HepG2 (cell line): ENCODE data around the gene MVK. TPM values are rescaled to one million over a fixed set of nuclear protein-coding genes. Genes with fewer than 3 reads are reported as not detected.
A peak's percentile ranks its signal among the peaks of the same experiment; 100 is the strongest.

Source experiments
- FOXC1 ChIP-seq: sonication (generic); formaldehyde crosslinking; IDR thresholded peaks from 2 replicates; pipeline ENCODE4 v1.8.0; 2022; ENCODE audit warnings: mild to moderate bottlenecking, missing genetic modification reagents, borderline replicate concordance
- FOXK1 ChIP-seq: sonication (generic); formaldehyde crosslinking; IDR thresholded peaks from 2 replicates; pipeline ENCODE4 v1.4.0; 2020; ENCODE audit warnings: low read depth, missing genetic modification reagents, borderline replicate concordance
- POGZ ChIP-seq: sonication (generic); formaldehyde crosslinking; IDR thresholded peaks from 2 replicates; pipeline ENCODE4 v1.4.0; 2020; ENCODE audit warnings: mild to moderate bottlenecking, missing genetic modification reagents
- REPIN1 ChIP-seq: sonication (generic); formaldehyde crosslinking; IDR thresholded peaks from 2 replicates; pipeline ENCODE4 v1.8.0; 2022; ENCODE audit warnings: missing genetic modification reagents, low read depth, mild to moderate bottlenecking, borderline replicate concordance
- SALL1 ChIP-seq: sonication (generic); formaldehyde crosslinking; IDR thresholded peaks from 2 replicates; pipeline ENCODE4 v1.8.0; 2022; ENCODE audit warnings: mild to moderate bottlenecking, missing genetic modification reagents
- U2AF2 ChIP-seq: fragments of 200-400 bp; formaldehyde crosslinking; IDR thresholded peaks from 2 replicates; pipeline ENCODE4 v1.6.1; 2017; ENCODE audit warnings: low read depth, mild to moderate bottlenecking, low read length
- ZKSCAN1 ChIP-seq: fragments of 150-350 bp; IDR thresholded peaks from 2 replicates; pipeline ENCODE4 v1.6.1; 2014; ENCODE audit warnings: low read length
- ZNF138 ChIP-seq: sonication (generic); formaldehyde crosslinking; IDR thresholded peaks from 2 replicates; pipeline ENCODE4 v1.5.0; 2020; ENCODE audit warnings: mild to moderate bottlenecking, low read depth, missing genetic modification reagents
- ZNF205 ChIP-seq: IDR thresholded peaks from 2 replicates; pipeline ENCODE4 v1.6.1; 2018; ENCODE audit warnings: missing biosample characterization, missing genetic modification reagents
- ZNF274 ChIP-seq: sonication (generic); formaldehyde crosslinking; IDR thresholded peaks from 2 replicates; pipeline ENCODE4 v1.5.1; 2020; ENCODE audit warnings: mild to moderate bottlenecking, missing genetic modification reagents
- polyA plus RNA-seq, 8 experiments: library from polyadenylated mRNA; depleted of rRNA in 3 of 8; stranded (reverse) in 7 of 8; unstranded in 1 of 8; fragments of >200 nt; fragmentation: Illumina TruSeq in 4 of 8; extraction: Trizol in 4 of 8; gene quantifications; 2 replicates each; pipeline versions ENCODE4 v1.2.1 to v1.2.3, GENCODE V29; 2011 to 2016; ENCODE audit warnings: low read depth in 4 of 8, missing spikeins in 1 of 8, mixed read lengths in 1 of 8; ENCODE audit not compliant: insufficient read depth in 1 of 8
- total RNA-seq, 5 experiments: library from RNA; depleted of rRNA; stranded (reverse); fragments of >200 nt; fragmentation: Illumina TruSeq; extraction: Trizol; gene quantifications; 2 replicates each; pipeline ENCODE4 v1.2.3, GENCODE V29; 2016; ENCODE audit warnings: low read depth in 1 of 5
- TF ChIP-seq, protein P1 (sequence below): sonication (generic); formaldehyde crosslinking; IDR thresholded peaks from 2 replicates; pipeline ENCODE4 v1.4.0; 2020; ENCODE audit warnings: mild to moderate bottlenecking, missing genetic modification reagents
- TF ChIP-seq, protein P2 (sequence below): sonication (generic); formaldehyde crosslinking; conservative IDR thresholded peaks from 2 replicates; pipeline ENCODE4 v1.4.0; 2020; ENCODE audit warnings: missing genetic modification reagents
- TF ChIP-seq, protein P3 (sequence below): sonication (generic); formaldehyde crosslinking; IDR thresholded peaks from 2 replicates; pipeline ENCODE4 v1.5.1; 2020; ENCODE audit warnings: mild to moderate bottlenecking, missing genetic modification reagents, borderline replicate concordance
- TF ChIP-seq, protein P4 (sequence below): sonication (generic); formaldehyde crosslinking; IDR thresholded peaks from 2 replicates; pipeline ENCODE4 v1.8.0; 2022; ENCODE audit warnings: low read depth, missing genetic modification reagents

MVK gene
- total and polyA plus RNA-seq, 2 of the 13 experiments (the other 11 are each of a cell fraction or from before 2014, with no cell fraction given): 11.6 to 66.9 TPM

DNA sequence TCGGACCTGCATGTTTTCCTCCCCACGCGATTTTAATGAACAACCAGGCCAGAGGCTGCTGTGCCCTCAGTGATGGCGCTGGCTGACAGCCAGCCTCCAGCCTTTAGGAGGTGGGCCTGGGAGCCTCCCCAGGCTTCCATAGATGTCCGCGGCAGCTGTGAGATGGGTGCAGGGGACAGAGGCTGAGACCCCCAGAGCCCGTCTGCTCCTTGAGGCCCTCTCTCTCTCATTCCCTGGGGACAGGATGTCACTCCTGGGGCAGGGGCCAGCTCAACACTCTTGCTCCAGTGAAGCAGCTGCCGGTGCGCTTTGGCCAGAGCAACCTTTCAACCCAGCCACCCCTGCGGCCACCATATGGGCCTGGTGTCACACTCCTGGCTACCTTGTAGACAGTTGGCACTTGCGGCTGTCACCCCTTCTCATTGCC lies 24.8 kb downstream of the MVK start (continued):
- TF ChIP-seq, protein P1, sequence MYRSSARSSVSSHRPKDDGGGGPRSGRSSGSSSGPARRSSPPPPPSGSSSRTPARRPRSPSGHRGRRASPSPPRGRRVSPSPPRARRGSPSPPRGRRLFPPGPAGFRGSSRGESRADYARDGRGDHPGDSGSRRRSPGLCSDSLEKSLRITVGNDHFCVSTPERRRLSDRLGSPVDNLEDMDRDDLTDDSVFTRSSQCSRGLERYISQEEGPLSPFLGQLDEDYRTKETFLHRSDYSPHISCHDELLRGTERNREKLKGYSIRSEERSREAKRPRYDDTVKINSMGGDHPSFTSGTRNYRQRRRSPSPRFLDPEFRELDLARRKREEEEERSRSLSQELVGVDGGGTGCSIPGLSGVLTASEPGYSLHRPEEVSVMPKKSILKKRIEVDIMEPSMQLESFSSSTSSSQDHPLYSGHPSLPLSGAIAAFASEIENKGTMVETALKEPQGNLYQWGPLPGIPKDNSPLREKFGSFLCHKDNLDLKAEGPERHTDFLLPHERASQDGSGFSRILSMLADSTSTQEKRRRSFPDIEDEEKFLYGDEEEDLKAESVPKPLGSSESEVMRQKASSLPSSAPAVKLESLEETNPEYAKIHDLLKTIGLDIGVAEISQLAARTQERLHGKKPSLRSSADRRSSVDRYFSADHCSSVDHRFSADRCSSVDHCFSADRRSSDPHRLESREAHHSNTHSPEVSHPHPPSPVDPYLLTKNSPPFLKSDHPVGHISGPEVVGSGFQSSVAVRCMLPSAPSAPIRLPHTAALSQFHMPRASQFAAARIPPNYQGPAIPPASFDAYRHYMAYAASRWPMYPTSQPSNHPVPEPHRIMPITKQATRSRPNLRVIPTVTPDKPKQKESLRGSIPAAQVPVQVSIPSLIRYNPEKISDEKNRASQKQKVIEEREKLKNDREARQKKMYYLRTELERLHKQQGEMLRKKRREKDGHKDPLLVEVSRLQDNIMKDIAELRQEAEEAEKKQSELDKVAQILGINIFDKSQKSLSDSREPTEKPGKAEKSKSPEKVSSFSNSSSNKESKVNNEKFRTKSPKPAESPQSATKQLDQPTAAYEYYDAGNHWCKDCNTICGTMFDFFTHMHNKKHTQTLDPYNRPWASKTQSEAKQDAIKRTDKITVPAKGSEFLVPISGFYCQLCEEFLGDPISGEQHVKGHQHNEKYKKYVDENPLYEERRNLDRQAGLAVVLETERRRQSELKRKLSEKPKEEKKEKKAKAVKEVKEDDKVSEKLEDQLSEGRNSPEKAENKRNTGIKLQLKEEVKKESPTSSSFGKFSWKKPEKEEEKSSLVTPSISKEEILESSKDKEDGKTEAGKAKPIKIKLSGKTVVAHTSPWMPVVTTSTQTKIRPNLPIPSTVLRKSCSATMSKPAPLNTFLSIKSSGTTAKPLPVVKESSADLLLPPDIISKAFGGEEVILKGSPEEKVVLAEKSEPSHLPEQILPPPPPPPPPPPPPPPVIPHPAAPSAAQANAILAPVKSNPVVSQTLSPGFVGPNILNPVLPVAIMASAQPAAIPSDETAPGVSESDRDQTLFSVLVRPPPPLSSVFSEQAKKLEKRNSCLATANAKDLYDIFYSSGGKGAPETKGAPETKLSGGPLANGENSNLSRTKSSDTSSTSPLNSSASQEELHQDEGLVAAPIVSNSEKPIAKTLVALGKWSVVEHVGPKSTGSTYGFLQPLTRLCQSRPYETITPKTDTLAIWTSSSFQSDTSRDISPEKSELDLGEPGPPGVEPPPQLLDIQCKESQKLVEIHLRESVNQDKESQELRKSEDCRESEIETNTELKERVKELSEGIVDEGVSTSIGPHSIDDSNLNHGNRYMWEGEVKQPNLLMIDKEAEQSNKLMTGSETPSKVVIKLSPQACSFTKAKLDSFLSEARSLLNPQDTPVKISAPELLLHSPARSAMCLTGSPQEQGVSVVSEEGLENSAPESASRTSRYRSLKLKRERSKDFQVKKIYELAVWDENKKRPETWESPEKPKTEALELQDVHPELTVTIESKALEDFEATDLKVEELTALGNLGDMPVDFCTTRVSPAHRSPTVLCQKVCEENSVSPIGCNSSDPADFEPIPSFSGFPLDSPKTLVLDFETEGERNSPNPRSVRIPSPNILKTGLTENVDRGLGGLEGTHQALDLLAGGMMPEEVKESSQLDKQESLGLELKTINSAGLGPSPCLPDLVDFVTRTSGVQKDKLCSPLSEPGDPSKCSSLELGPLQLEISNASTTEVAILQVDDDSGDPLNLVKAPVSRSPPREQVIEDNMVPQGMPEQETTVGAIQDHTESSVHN (CRISPR knock-in tag): no peak
- TF ChIP-seq ZNF274: no peak
- no peak for TF ChIP-seq POGZ (CRISPR knock-in tag)
- TF ChIP-seq U2AF2: no peak
- TF ChIP-seq, protein P2, sequence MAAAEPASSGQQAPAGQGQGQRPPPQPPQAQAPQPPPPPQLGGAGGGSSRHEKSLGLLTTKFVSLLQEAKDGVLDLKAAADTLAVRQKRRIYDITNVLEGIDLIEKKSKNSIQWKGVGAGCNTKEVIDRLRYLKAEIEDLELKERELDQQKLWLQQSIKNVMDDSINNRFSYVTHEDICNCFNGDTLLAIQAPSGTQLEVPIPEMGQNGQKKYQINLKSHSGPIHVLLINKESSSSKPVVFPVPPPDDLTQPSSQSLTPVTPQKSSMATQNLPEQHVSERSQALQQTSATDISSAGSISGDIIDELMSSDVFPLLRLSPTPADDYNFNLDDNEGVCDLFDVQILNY (CRISPR knock-in tag): no peak
- peak; percentile 61; the same call in 1 of the 2 replicates for TF ChIP-seq ZNF205 (CRISPR knock-in tag)
- no peak for TF ChIP-seq FOXC1 (CRISPR knock-in tag)
- TF ChIP-seq FOXK1: no peak
- TF ChIP-seq REPIN1 (CRISPR knock-in tag): 0 out of 2 replicates have a peak, but pooled peaks have one; percentile 37
- TF ChIP-seq ZKSCAN1: no peak
- TF ChIP-seq ZNF138 (CRISPR knock-in tag): no peak
- TF ChIP-seq SALL1 (CRISPR knock-in tag): no peak
- TF ChIP-seq, protein P3, sequence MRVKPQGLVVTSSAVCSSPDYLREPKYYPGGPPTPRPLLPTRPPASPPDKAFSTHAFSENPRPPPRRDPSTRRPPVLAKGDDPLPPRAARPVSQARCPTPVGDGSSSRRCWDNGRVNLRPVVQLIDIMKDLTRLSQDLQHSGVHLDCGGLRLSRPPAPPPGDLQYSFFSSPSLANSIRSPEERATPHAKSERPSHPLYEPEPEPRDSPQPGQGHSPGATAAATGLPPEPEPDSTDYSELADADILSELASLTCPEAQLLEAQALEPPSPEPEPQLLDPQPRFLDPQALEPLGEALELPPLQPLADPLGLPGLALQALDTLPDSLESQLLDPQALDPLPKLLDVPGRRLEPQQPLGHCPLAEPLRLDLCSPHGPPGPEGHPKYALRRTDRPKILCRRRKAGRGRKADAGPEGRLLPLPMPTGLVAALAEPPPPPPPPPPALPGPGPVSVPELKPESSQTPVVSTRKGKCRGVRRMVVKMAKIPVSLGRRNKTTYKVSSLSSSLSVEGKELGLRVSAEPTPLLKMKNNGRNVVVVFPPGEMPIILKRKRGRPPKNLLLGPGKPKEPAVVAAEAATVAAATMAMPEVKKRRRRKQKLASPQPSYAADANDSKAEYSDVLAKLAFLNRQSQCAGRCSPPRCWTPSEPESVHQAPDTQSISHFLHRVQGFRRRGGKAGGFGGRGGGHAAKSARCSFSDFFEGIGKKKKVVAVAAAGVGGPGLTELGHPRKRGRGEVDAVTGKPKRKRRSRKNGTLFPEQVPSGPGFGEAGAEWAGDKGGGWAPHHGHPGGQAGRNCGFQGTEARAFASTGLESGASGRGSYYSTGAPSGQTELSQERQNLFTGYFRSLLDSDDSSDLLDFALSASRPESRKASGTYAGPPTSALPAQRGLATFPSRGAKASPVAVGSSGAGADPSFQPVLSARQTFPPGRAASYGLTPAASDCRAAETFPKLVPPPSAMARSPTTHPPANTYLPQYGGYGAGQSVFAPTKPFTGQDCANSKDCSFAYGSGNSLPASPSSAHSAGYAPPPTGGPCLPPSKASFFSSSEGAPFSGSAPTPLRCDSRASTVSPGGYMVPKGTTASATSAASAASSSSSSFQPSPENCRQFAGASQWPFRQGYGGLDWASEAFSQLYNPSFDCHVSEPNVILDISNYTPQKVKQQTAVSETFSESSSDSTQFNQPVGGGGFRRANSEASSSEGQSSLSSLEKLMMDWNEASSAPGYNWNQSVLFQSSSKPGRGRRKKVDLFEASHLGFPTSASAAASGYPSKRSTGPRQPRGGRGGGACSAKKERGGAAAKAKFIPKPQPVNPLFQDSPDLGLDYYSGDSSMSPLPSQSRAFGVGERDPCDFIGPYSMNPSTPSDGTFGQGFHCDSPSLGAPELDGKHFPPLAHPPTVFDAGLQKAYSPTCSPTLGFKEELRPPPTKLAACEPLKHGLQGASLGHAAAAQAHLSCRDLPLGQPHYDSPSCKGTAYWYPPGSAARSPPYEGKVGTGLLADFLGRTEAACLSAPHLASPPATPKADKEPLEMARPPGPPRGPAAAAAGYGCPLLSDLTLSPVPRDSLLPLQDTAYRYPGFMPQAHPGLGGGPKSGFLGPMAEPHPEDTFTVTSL (CRISPR knock-in tag): no peak
- TF ChIP-seq, protein P4, sequence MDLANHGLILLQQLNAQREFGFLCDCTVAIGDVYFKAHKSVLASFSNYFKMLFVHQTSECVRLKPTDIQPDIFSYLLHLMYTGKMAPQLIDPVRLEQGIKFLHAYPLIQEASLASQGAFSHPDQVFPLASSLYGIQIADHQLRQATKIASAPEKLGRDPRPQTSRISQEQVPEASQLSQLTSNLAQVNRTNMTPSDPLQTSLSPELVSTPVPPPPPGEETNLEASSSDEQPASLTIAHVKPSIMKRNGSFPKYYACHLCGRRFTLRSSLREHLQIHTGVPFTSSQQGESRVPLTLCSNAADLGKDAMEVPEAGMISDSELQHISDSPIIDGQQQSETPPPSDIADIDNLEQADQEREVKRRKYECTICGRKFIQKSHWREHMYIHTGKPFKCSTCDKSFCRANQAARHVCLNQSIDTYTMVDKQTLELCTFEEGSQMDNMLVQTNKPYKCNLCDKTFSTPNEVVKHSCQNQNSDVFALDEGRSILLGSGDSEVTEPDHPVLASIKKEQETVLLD (CRISPR knock-in tag): no peak
